Right forelimb (tissue), 1 donor: Measurements from ENCODE around the gene FFAR3.
"Not testable (repeated sequence)": the region's sequence is repeated elsewhere in the genome, so short reads cannot be mapped to it uniquely, and the experiment has no call there.

Experiments used
- DNase-seq: peaks from one replicate; pipeline ENCODE4 v3.0.0-alpha.2; 2018

Gene FFAR3

GRCh38 chr19:35378356-35378755 lies 20.1 kb downstream of the FFAR3 start:
- DNase-seq, result no peak

- not testable (repeated sequence) for DNase-seq
Observed at GRCh38 chr19:35379545-35379944, 21.3 kb downstream of the FFAR3 start.

- DNase-seq, result no peak
Observed at GRCh38 chr19:35379992-35380391, 21.7 kb downstream of the FFAR3 start.

- DNase-seq, result no peak
Observed at GRCh38 chr19:35380450-35381124, 22.3 kb downstream of the FFAR3 start.

- no peak for DNase-seq
Observed at GRCh38 chr19:35381318-35381717, 23.1 kb downstream of the FFAR3 start.

DNA sequence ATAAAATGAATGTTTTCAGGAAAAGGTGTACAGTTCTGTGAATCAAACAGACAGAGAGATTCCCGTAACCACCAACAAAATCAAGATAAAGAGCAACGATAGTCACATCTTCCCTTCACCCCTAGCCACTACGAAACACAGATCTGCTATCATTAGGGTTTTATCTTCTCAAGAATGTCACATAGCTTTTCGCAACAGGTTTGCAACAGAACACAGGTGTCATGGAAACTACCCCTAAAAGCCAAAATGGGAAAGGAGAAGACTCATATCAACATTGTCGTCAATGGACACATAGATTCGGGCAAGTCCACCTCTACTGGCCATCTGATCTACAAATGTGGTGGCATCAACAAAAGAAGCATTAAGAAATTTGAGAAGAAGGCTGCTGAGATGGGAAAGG lies 23.7 kb downstream of the FFAR3 start:
- DNase-seq, result no peak

DNA sequence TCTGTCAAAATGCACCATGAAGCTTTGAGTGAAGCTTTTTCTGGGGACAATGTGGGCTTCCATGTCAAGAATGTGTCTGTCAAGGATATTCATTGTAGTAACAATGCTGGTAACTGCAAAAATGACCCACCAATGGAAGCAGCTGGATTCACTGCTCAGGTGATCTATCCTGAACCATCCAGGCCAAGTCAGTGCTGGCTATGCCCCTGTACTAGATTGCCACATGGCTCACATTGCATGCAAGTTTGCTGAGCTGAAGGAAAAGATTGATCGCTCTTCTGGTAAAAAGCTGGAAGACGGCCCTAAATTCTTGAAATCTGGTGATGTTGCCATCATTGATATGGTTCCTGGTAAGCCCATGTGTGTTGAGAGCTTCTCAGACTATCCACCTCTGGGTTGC lies 25.3 kb downstream of the FFAR3 start:
- DNase-seq, result no peak

DNA sequence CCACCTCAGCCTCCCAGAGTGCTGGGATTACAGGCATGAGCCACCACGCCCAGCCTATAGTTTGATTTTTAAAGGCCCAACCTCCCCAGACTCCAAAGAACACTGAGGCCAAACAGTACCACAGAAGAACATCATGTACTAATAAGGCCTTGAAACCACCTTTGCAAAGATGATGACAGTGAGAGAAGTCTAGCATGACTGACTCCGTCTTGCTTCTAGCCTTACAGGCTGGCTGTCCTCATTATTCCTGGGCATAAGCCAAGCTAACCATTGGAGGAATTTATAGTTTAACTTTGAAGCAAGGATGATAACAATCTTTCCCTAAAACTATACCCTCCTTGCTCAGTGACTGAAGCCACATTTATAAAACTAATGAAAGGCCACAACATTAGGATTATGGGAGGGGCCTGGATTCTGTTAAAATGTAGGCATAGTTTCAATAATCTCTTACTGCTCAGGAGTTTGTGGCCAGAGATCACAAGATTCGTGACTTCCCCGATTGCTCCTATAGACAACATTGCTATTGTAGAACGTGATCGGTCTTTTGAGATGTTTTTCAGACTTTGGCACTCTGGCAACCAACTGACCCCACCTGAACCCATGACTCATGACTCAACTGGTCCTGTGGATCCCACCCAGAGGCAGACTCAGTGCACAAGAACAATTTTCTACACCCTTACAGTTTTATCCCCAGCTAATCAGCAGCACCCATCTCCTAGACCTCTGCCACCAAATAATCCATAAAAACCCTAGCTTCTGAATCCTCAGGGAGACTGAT lies 30.2 kb downstream of the FFAR3 start:
- no peak for DNase-seq

GRCh38 chr19:35389192-35389861 lies 31.1 kb downstream of the FFAR3 start:
- DNase-seq, result no peak

DNA sequence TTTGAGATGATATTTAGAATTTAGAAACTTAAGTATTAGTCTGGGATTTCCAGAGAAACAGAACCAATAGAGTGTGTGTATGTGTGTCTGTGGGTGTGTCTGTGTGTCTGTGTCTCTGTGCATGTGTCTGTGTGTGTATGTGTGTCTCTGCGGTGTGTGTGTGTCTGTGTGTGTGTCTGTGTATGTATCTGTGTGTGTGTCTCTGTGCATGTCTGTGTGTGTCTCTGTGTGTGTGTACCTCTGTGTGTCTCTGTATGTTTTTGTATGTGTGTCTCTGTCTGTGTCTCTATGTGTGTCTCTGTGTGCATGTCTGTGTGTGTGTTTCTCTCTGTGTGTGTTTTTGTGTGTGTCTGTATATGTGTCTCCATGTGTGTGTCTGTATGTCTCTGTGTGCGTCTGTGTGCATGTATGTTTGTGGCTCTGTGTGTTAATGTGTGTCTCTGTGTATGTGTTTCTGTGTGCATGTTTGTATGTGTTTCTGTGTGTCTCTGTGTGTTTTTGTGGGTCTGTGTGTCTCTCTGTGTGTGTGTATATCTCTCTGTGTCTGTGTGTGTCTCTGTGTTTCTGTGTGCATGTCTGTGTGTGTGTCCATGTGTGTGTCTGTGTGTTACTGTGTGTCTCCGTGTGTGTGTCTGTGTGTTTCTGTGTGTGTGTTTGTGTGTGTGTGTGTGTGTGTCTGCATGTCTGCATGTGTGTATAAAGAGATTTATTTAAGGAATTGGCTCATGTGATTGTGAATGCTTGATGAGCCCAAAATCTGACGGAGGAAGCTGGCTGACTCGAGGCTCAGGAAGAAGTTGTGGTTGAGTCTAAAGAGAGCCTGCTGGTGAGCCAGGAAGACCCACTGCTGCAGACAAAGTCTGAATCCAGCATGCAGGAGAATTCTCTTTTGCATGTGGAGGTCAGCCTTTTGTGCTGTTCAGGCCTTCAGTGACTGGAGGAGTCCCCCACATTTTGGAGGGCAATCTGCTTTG lies 34.8 kb downstream of the FFAR3 start:
- DNase-seq, result no peak

DNA sequence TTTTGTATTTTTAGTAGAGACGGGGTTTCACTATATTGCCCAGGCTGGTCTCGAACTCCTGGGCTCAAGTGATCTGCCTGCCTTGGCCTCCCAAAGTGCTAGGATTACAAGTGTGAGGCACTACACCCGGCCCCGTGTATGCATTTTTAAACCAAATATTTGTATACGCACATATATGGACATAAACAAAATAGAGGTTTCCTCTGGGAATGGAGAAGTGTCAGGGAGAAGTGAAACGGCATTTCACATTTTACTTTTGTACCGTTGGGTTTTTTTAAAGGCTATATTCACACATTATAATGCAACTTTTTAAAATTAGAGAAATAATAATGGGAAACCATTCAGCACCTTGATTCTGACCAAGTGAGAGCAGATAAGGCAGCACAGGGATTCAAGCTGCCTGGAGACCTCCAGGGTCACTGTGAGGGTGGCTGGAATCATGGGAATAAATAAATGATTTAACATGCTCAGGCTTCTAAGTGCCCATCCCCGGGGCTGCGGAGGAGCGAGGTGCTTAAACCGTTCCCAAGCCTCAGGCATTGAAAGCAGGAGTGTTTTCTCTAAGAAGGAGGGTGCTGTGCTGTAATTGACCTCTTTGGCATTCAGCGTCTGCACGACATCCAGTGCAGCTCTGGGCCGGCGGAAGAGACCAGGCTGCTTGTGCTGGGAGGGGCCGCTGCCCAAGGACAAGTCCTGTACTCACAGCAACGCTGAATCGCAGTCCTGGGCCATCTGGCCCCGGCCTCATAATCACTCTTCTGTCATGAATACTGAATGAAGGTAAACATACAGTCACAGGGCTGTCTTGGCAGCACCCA lies 37.3 kb downstream of the FFAR3 start:
- no peak for DNase-seq

DNA sequence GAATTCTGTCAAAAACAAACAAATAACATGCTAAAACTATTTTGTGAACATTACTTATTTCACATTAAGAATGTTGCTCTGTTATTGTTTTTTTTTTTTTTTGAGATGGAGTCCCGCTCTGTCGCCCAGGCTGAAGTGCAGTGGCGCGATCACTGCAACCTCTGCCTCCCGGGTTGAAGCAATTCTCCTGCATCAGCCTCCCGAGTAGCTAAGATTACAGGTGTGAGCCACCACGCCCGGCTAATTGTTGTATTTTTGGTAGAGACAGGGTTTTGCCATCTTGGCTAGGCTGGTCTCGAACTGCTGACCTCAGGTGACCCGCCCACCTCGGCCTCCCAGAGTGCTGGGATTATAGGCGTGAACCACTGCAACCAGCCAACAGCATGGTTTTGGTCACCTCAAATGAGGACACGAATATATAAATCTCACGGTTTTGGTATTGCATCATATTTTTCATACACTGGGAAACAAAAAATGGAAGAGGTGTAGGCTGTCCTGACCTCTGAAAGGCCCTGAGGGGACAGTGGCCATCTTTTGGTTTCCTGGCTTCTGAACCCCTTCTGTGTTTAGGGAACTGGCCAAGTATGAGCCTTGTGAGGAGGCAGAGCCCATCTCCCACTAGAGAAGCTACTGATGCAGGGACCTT lies 38.1 kb downstream of the FFAR3 start:
- DNase-seq, result no peak

DNA sequence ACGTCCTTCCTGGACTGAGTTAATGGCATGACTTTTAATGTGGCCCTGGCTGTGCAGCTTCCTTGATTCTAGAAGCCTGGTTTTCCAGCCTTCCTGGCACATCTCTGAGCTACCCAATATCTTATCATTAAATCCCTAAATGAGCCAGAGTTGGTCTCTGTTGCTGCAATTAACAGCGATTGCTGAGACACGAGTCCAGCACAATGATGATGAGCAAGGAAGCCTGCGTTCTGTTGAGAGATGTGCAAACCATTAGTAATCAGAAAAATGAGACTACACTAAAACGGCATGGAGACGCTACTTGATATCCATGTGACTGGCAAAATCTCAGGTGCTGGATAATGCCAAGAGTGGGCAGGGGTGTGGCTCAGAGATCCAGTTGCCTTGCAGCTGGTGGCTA lies 38.8 kb downstream of the FFAR3 start:
- DNase-seq, result no peak

GRCh38 chr19:35398570-35398969 lies 40.3 kb downstream of the FFAR3 start:
- DNase-seq, result no peak

- no peak for DNase-seq
Observed at GRCh38 chr19:35399231-35399630, 41.0 kb downstream of the FFAR3 start.

DNA sequence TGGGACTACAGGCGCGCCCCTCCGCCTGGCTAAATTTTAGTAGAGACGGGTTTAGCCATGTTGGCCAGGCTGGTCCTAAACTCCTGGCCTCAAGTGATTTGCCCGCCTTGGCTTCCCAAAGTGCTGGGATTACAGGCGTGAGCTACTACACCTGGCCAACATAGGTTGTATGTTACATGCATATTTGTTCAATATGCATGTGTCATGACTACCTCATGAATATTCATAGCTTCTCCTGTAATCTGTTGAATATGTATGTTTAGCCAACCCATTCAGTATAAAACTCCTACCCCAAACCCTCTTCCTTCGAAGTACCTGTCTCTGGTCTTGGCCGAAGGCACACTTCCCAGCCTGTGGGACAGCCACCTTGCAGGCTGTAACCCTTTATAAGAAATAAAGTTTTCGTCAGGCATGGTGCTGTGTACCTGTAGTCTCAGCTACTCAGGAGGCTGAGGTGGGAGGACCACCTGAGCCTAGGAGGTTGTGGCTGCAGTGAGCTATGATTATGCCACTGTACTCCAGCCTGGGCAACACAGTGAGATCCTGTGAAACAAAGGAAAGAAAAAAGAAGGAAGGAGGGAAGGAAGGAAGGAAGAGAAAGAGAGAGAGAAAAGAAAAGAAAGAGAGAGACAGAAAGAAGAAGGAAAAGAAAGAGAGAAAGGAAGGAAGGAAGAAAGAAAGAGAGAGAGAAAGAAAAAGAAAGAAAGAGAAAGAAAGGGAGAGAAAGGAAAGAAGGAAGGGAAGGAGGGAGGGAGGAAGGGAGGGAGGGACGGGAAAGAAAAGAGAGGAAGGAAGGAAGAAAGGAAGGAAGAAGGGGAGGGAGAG lies 41.9 kb downstream of the FFAR3 start:
- no peak for DNase-seq

DNA sequence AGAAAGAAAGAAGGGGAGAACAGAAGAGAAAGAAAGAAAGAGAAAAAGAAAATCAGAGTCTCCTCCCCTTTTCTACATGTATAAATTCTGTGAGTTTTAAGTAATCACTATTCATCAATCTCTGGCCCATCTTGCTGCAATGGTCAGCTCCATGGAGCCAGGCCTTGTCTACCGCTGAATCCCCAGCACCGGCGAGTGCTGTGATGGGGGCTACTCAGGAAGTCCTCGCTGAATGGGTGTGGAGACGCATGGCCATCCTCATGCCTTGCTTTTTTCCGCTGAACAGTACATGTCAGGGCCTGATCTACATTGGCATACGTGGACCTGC lies 42.5 kb downstream of the FFAR3 start:
- DNase-seq, result no peak

DNA sequence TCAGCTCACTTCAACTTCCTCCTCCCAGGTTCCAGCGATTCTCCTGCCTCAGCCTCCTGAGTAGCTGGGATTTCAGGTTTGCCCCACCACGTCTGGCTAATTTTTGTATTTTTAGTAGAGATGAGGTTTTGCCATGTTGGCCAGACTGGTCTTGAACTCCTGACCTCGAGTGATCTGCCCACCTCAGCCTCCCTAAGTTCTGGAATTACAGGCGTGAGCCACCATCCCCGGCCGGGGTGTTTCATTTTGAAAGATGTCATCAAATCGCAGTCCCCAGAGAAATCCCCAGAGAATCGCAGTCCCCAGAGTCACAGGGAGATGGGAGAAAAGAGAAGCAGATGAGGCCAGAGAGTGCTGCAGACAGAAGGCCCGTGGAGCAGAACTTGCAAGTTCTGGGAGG lies 43.2 kb downstream of the FFAR3 start:
- DNase-seq, result not testable (repeated sequence)

DNA sequence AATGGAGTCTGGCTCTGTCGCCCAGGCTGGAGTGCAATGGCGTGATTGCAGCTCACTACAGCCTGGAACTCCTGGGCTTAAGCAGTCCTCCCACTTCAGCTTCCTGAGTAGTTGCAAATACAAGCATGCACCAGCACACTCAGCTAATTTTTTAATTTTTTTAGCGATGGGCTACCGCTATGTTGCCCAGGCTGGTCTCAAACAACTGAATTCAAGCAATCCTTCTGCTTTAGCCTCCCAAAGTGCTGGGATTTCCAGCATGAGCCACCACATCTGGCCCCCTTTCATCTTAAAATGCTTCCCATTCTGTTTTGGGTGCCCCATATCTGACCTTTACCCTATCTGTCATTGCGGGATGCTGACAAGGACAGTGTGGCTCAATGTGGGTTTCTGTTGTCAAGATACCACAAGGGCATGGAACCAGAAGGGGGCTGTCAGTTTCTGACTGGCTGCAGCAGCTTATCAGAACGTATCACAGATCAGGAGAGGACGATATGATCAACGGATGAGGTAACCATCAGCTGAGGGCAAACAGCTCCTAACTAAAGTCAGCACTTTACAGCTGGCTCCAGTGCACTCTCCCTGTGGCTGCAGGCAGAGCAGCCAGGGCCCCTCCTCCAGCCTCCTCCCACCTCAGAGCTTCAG lies 45.0 kb downstream of the FFAR3 start:
- no peak for DNase-seq
